SK-N-SH treated with all-trans-retinoic acid at 6 μM for 48 hours (cell line): ENCODE measurements around the gene PRR5L.

Source experiments
- ATAC-seq: fragments of 200-7000 bp; cut with Tn5 transposase; 3 replicates; pipeline ENCODE4 v1.9.1; 2020; ENCODE audit warnings: mild to moderate bottlenecking, moderate library complexity
- ARNTL ChIP-seq: fragments of 450-650 bp; formaldehyde crosslinking; IDR thresholded peaks from 2 replicates; pipeline ENCODE4 v1.5.0; 2020; ENCODE audit warnings: low read depth, mild to moderate bottlenecking, moderate library complexity, borderline replicate concordance
- CREB5 ChIP-seq: fragments of 250-450 bp; sonication (Bioruptor Pico); IDR thresholded peaks from 2 replicates; pipeline ENCODE4 v1.5.1; 2020; ENCODE audit warnings: low read depth, mild to moderate bottlenecking, moderate library complexity
- CSDC2 ChIP-seq: fragments of 250-450 bp; sonication (Bioruptor Pico); IDR thresholded peaks from 2 replicates; pipeline ENCODE4 v1.5.0; 2020; ENCODE audit warnings: mild to moderate bottlenecking, moderate library complexity
- CSRNP3 ChIP-seq: fragments of 250-450 bp; sonication (Bioruptor Pico); IDR thresholded peaks from 2 replicates; pipeline ENCODE4 v1.5.1; 2021; ENCODE audit warnings: mild to moderate bottlenecking, moderate library complexity
- ESRRG ChIP-seq: fragments of 250-450 bp; sonication (Bioruptor Pico); IDR thresholded peaks from 2 replicates; pipeline ENCODE4 v1.6.1; 2021; ENCODE audit warnings: mild to moderate bottlenecking
- GLIS3 ChIP-seq: fragments of 250-450 bp; sonication (Bioruptor Pico); IDR thresholded peaks from 2 replicates; pipeline ENCODE4 v1.5.0; 2020; ENCODE audit warnings: mild to moderate bottlenecking, moderate library complexity
- ISL1 ChIP-seq: fragments of 250-450 bp; sonication (Bioruptor Pico); IDR thresholded peaks from 2 replicates; pipeline ENCODE4 v2.1.2; 2022; ENCODE audit warnings: mild to moderate bottlenecking, moderate library complexity
- OSR1 ChIP-seq: fragments of 250-450 bp; sonication (Bioruptor Pico); IDR thresholded peaks from 2 replicates; pipeline ENCODE4 v1.8.0; 2022; ENCODE audit warnings: moderate library complexity, mild to moderate bottlenecking, inconsistent platforms
- PATZ1 ChIP-seq: fragments of 250-450 bp; sonication (Bioruptor Pico); IDR thresholded peaks from 2 replicates; pipeline ENCODE4 v1.8.0; 2020; ENCODE audit warnings: mild to moderate bottlenecking, moderate library complexity, borderline replicate concordance
- PPARA ChIP-seq: fragments of 250-450 bp; sonication (Bioruptor Pico); IDR thresholded peaks from 2 replicates; pipeline ENCODE4 v1.5.0; 2020; ENCODE audit warnings: mild to moderate bottlenecking, borderline replicate concordance
- RARB ChIP-seq: fragments of 250-450 bp; sonication (Bioruptor Pico); IDR thresholded peaks from 2 replicates; pipeline ENCODE4 v1.8.0; 2021; ENCODE audit warnings: mild to moderate bottlenecking, moderate library complexity
- SNAI2 ChIP-seq: fragments of 250-450 bp; sonication (Bioruptor Pico); IDR thresholded peaks from 2 replicates; pipeline ENCODE4 v1.5.0; 2020; ENCODE audit warnings: mild to moderate bottlenecking, moderate library complexity
- TCF4 ChIP-seq: fragments of 250-450 bp; sonication (Bioruptor Pico); IDR thresholded peaks from 2 replicates; pipeline ENCODE4 v1.8.0; 2021; ENCODE audit warnings: mild to moderate bottlenecking, moderate library complexity, borderline replicate concordance
- ZFP30 ChIP-seq: fragments of 450-650 bp; formaldehyde crosslinking; IDR thresholded peaks from 2 replicates; pipeline ENCODE4 v1.5.0; 2022; ENCODE audit warnings: mild to moderate bottlenecking, moderate library complexity
- ZNF565 ChIP-seq: fragments of 450-650 bp; formaldehyde crosslinking; conservative IDR thresholded peaks from 2 replicates; pipeline ENCODE4 v1.5.0; 2020; ENCODE audit warnings: low read depth, mild to moderate bottlenecking, moderate library complexity
- ZNF70 ChIP-seq: fragments of 450-650 bp; formaldehyde crosslinking; IDR thresholded peaks from 2 replicates; pipeline ENCODE4 v1.5.0; 2020; ENCODE audit warnings: mild to moderate bottlenecking, moderate library complexity
- TF ChIP-seq, protein P1 (sequence below): fragments of 250-450 bp; sonication (Bioruptor Pico); IDR thresholded peaks from 2 replicates; pipeline ENCODE4 v1.5.0; 2020; ENCODE audit warnings: mild to moderate bottlenecking, moderate library complexity

PRR5L gene

DNA sequence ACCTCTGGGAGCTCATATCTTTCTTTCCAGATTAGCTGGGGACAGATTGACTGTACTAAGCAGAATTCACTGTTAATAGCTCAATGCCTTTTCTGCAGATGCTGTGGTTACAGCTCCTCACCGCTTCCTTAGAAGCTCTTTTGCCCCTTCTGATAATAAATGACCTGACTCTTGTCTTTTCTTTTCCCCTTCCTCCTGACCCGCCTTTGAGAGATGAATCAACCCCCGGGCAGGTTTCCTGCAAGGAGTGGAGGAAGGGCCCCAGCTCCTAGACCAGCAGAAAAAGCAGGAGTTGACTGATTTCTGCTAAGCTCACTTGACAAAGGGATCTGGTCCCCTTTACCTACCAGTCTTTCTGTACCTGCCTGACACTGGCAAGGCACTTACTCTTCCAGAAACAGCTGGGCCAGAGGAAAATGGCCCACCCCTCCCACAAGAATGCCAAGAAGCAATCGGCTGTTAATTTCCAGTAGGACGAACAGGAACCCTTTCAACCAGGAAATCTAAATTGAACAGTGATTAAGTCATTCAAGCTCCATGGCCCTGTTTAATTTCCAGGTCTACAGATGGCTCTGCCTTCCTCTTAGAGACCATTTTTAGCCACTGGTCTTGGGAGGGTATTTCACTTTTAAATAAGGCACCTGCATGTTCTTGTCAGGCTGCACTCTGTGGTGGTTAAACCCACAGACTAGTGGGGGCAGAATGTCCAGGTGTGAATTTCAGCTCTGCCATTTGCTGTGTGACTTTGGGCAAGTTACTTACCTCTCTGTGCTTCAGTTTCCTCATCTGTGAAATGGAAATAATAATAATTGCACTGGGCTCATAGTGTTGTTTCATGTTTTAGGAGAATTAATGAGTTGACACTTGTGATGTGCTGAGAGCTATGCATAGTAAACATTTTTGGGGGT lies 67.5 kb downstream of the PRR5L start:
- no peak for TF ChIP-seq ESRRG (CRISPR knock-in tag)
- no peak for TF ChIP-seq OSR1 (CRISPR knock-in tag)
- TF ChIP-seq, protein P1, sequence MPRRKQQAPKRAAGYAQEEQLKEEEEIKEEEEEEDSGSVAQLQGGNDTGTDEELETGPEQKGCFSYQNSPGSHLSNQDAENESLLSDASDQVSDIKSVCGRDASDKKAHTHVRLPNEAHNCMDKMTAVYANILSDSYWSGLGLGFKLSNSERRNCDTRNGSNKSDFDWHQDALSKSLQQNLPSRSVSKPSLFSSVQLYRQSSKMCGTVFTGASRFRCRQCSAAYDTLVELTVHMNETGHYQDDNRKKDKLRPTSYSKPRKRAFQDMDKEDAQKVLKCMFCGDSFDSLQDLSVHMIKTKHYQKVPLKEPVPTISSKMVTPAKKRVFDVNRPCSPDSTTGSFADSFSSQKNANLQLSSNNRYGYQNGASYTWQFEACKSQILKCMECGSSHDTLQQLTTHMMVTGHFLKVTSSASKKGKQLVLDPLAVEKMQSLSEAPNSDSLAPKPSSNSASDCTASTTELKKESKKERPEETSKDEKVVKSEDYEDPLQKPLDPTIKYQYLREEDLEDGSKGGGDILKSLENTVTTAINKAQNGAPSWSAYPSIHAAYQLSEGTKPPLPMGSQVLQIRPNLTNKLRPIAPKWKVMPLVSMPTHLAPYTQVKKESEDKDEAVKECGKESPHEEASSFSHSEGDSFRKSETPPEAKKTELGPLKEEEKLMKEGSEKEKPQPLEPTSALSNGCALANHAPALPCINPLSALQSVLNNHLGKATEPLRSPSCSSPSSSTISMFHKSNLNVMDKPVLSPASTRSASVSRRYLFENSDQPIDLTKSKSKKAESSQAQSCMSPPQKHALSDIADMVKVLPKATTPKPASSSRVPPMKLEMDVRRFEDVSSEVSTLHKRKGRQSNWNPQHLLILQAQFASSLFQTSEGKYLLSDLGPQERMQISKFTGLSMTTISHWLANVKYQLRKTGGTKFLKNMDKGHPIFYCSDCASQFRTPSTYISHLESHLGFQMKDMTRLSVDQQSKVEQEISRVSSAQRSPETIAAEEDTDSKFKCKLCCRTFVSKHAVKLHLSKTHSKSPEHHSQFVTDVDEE (CRISPR knock-in tag): no peak
- no peak for TF ChIP-seq RARB (CRISPR knock-in tag)
- no peak for TF ChIP-seq CREB5 (CRISPR knock-in tag)
- ATAC-seq: no peak; the same call in 2 of the 3 replicates

DNA sequence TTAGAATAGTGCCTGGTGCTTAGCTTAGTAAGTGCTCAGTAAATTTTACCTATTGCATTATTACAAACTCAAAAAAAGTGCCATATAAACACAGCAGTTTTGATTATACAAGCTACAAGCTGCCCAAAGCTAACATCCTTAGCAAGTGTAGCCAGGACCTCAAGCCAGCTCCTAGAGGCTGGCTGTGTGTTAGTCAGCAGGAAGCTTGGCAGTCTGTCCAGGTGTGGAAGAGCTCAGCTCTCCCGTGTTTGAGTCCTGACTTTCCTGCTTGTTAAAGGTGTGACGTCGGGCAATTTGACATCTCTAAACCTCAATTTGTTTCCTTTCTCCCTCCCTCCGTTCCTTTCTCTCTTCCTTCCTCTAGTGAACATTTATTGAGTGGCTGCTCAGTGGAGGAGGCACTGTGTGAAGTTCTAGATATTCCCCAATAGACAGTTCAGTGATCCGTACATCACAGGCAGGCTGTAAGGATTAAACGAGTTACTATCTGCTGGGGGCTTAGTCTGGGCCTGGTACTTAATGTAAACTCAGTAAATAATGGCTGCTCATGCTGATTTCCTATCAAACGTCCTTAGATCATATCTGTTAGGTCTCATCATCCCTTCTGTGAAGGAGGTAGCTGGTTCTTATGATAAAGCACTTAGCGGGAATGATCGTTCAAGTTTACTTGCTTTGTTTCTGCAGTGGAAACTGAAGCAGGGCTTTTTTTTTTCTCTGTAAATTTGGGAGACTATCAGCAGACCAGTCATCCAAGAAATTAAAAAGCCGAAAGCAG lies 68.7 kb downstream of the PRR5L start:
- ATAC-seq: no peak
- no peak for TF ChIP-seq ARNTL (CRISPR knock-in tag)
- TF ChIP-seq ESRRG (CRISPR knock-in tag): no peak
- TF ChIP-seq ZNF565: no peak
- TF ChIP-seq CSRNP3 (CRISPR knock-in tag): no peak
- TF ChIP-seq PPARA: no peak

DNA sequence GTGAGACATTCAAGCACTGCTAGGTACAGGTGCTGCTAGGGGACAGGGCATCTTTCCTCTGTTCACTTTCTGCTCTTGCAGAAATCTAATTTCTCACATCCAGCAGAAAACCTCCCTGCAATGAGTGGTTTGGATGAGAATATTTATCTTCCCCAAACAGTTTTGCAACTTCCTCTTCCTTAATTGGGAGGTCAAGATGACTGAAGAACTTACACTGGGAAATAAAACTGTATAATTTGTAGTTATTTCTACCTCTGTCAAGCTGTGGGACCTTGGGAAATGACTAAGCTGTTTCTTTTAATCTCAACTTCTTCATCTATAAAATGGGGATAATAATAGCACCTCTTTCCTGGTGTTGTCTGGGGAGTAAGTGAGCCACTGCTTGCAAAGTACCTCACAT lies 69.8 kb downstream of the PRR5L start:
- ATAC-seq: no peak
- TF ChIP-seq ESRRG (CRISPR knock-in tag): no peak
- no peak for TF ChIP-seq ZFP30 (CRISPR knock-in tag)
- TF ChIP-seq ZNF70 (CRISPR knock-in tag): no peak
- no peak for TF ChIP-seq TCF4 (CRISPR knock-in tag)
- TF ChIP-seq GLIS3 (CRISPR knock-in tag): no peak
- no peak for TF ChIP-seq PATZ1 (CRISPR knock-in tag)
- TF ChIP-seq RARB (CRISPR knock-in tag): no peak
- TF ChIP-seq CSDC2 (CRISPR knock-in tag): no peak
- TF ChIP-seq ZNF565: no peak
- TF ChIP-seq PPARA: no peak
- TF ChIP-seq ISL1: no peak
- no peak for TF ChIP-seq SNAI2 (CRISPR knock-in tag)
- no peak for TF ChIP-seq ARNTL (CRISPR knock-in tag)
- no peak for TF ChIP-seq CREB5 (CRISPR knock-in tag)
